Measurements from ENCODE around the gene ESCO1. TPM values are rescaled to one million over a fixed set of nuclear protein-coding genes. Genes with fewer than 3 reads are reported as not detected.

The ESCO1 gene
- total RNA-seq, 6 experiments from 2014 or later: 4.9 to 10.3 (median 6.5) TPM

GRCh38 chr18:21584391-21584790, 16.1 kb downstream of the ESCO1 start:
- intact Hi-C loops (cut with DNase I): no loop called here
- DNase-seq (no peak), ATAC-seq (no peak)
- Histone ChIP-seq H3K27ac (no peak overlapping the region), H3K36me3 (peaks cover 0 to 6% (median under 1%) of the 10 kb centered on the region in 4 donors), H3K4me1 (no peaks in the 10 kb centered on the region), H3K9me3 (no peaks in the 10 kb centered on the region), H3K27me3 (no peaks in the 10 kb centered on the region), H3K4me3 (no peak overlapping the region)
- 85% methylated on average over 5 of the region's 5 CpGs for WGBS (ENCODE audit: insufficient coverage, low coverage, low lambda C conversion rate, missing lambda C conversion rate)
- TF ChIP-seq POLR2A (IDR thresholded peaks at IDR 0.05) (no peak), CTCF (IDR thresholded peaks at IDR 0.05) (no peak)

DNA sequence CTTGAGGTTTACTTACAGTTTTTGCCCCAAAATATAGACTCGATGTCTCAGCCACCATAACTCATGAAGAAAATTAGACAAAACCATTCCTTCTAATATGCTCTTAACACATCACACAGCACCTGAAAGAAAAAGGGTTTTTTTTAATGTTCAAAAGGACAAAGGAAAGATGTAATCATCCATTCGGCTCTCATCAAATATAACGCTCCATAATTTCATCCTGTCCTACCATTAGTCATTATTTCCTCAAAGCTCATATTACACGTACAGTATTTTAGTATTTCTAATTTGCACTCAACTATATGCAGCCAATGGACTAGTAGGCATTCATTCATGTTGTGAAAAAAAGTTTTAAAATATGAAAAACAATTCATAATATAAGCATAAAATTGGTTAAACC, 24.8 kb downstream of the ESCO1 start:
- WGBS (ENCODE audit: insufficient coverage, low coverage, low lambda C conversion rate, missing lambda C conversion rate): 93% methylated on average over 4 of the region's 4 CpGs
- H3K36me3 ChIP-seq: peaks cover 0 to 40% (median 17%) of the 10 kb centered on the region in 4 donors
- DNase-seq: no peak
- no peaks in the 10 kb centered on the region for H3K4me1 ChIP-seq
- H3K4me3 ChIP-seq: no peak overlapping the region
- intact Hi-C loops (cut with DNase I): no loop called here
- no peaks in the 10 kb centered on the region for H3K9me3 ChIP-seq
- ATAC-seq: no peak
- no peak for TF ChIP-seq CTCF (IDR thresholded peaks at IDR 0.05)
- TF ChIP-seq POLR2A (IDR thresholded peaks at IDR 0.05): no peak
- no peak overlapping the region for H3K27ac ChIP-seq
- no peaks in the 10 kb centered on the region for H3K27me3 ChIP-seq

DNA sequence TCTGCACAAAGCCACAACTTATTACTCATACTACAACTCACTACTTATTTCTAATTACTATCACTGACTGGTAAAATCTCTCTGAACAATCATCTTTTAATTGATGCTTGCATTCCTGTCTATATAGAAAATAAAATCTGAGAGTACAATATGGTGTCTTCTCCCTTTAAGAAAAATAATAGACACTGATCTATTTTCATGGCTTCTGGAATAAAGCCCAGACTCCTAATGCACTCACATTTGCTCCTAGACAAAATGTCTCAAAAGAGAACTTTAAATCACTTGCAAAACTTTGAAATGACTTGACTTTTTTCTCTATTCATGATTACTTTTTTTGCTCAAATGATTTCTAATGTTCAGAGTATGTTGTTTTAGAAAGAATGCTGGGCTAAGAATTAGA, 28.7 kb downstream of the ESCO1 start:
- TF ChIP-seq POLR2A (IDR thresholded peaks at IDR 0.05): no peak
- no peak for TF ChIP-seq CTCF (IDR thresholded peaks at IDR 0.05)
- Histone ChIP-seq H3K4me1 (no peaks in the 10 kb centered on the region), H3K27ac (no peak overlapping the region), H3K27me3 (no peaks in the 10 kb centered on the region), H3K9me3 (no peaks in the 10 kb centered on the region), H3K36me3 (peaks cover 0 to 59% (median 20%) of the 10 kb centered on the region in 4 donors), H3K4me3 (no peak overlapping the region)
- no peak for DNase-seq
- intact Hi-C loops (cut with DNase I): no loop called here
- ATAC-seq: no peak

DNA sequence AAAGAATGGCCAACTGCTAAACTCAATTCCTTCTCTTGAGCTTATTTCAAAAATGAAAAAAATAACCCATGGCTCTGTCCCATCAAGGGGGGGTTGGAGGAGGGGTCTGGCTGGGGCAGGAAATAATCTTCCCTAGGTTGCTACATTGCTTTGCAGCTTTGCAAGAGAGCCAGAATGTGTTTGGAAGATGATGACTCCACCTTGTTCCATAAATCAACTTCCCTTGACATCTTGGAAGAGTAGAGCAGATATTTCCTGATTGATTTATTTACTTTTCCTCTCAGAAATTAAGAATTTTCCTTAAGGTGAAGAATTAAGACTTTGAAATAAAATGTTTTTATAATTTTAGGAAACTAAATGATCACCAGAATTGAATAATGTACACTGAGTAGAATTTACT, 41.3 kb downstream of the ESCO1 start:
- peaks cover 3 to 29% (median 9%) of the 10 kb centered on the region in 4 donors for H3K36me3 ChIP-seq
- no peaks in the 10 kb centered on the region for H3K9me3 ChIP-seq
- no peaks in the 10 kb centered on the region for H3K27me3 ChIP-seq
- DNase-seq (no peak), ATAC-seq (no peak)
- TF ChIP-seq CTCF (IDR thresholded peaks at IDR 0.05) (no peak), POLR2A (IDR thresholded peaks at IDR 0.05) (no peak)
- H3K4me3 ChIP-seq: no peak overlapping the region
- H3K27ac ChIP-seq: no peak overlapping the region
- intact Hi-C loops (cut with DNase I): no loop called here
- peaks cover 0 to 15% (median 7%) of the 10 kb centered on the region in 4 donors for H3K4me1 ChIP-seq

- Histone ChIP-seq H3K4me1 (peaks cover 0 to 18% (median 8%) of the 10 kb centered on the region in 4 donors), H3K27me3 (no peaks in the 10 kb centered on the region), H3K36me3 (peaks cover 0 to 27% (median 2%) of the 10 kb centered on the region in 4 donors), H3K27ac (peak overlapping the region; percentile 36 to 76 (median 52)), H3K4me3 (no peak overlapping the region), H3K9me3 (no peaks in the 10 kb centered on the region)
- peak; percentile 62 to 80 (median 70) for DNase-seq
- peak; percentile 80 to 92 (median 84) for ATAC-seq
- WGBS (ENCODE audit: insufficient coverage, low coverage, low lambda C conversion rate, missing lambda C conversion rate): 29% methylated on average over 6 of the region's 6 CpGs
- TF ChIP-seq POLR2A (IDR thresholded peaks at IDR 0.05) (no peak), CTCF (IDR thresholded peaks at IDR 0.05) (no peak)
- intact Hi-C loops (cut with DNase I): no loop called here
Observed at GRCh38 chr18:21557607-21558253, 42.8 kb downstream of the ESCO1 start.

Data from right lobe of liver (tissue), 6 donors.